ENCODE measurements around the gene AP1G2. TPM values are rescaled to one million over a fixed set of nuclear protein-coding genes. Genes with fewer than 3 reads are reported as not detected.

AP1G2 gene
- total and polyA plus RNA-seq, 2 of the 4 experiments (the other 2 are of a cell fraction) = 2.9 to 19.2 TPM

DNA sequence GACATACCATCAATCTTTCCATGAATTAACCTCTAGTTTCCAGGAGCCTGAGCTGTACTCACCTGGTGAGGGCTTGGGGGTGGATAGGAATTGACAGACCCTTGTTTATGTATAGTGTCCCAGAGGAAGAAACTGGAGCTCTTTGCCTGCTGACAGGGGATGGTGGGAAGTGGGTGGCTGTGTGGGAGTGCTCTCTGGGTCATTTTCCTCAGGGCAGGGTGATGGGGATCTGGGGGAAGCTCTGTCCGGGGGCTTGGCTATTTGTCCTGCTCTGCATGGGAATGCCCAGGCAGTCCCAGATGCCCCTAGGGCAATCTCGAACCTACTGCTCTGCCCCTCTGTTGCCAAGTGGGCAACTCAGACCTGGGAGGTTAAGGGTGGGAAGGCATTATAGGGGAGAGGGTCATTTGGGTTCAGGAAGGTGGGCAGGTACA is 46.8 kb upstream of the AP1G2 start:
- dilution Hi-C loops (cut with HindIII; ENCODE audit: low sequenced_read_pairs, unreplicated experiment) (no loop called here), in situ Hi-C loops (cut with MboI; ENCODE audit: low sequenced_read_pairs) (no loop called here), intact Hi-C loops (cut with micrococcal nuclease) (no loop called here)
- Histone ChIP-seq H3K9ac (ENCODE audit: low read depth, low read length) (no peak overlapping the region), H3K36me3 (ENCODE audit: control insufficient read depth, insufficient read depth, low read length) (no peaks in the 10 kb centered on the region), H2BK20ac (ENCODE audit: low read depth, low read length) (no peak overlapping the region), H3K4me3 (ENCODE audit: insufficient read depth, low read depth, low read length) (no peak overlapping the region), H3K27ac (ENCODE audit: insufficient read depth, low read length) (no peak overlapping the region), H4K91ac (ENCODE audit: insufficient read depth, low read depth, low read length) (no peak overlapping the region), H2BK15ac (ENCODE audit: low read depth, low read length) (no peak overlapping the region), H4K8ac (ENCODE audit: low read depth in 2 of 2, low read length in 2 of 2) (no peak overlapping the region), H2AK5ac (ENCODE audit: low read depth, low read length) (no peak overlapping the region), H2BK120ac (ENCODE audit: low read depth, low read length) (no peak overlapping the region), H3K4me1 (ENCODE audit: control insufficient read depth, insufficient read depth, low read length) (no peaks in the 10 kb centered on the region), H3K14ac (replicated peaks; ENCODE audit: low read depth, low read length) (no peak overlapping the region), H4K5ac (ENCODE audit: low read depth, low read length) (no peak overlapping the region), H3K9me3 (ENCODE audit: control insufficient read depth, insufficient read depth, low read length) (no peaks in the 10 kb centered on the region), H3K9me1 (ENCODE audit: insufficient read depth, low read length) (no peaks in the 10 kb centered on the region), H2AK9ac (replicated peaks; ENCODE audit: low read depth, low read length, poor library complexity) (no peak overlapping the region), H3K4ac (ENCODE audit: low read depth, low read length) (no peak overlapping the region), H3K18ac (ENCODE audit: low read depth, low read length) (no peak overlapping the region), H4K20me1 (ENCODE audit: insufficient read depth, low read length) (no peaks in the 10 kb centered on the region), H2AFZ (replicated peaks; ENCODE audit: low read length, poor library complexity) (no peak overlapping the region), H3K79me1 (ENCODE audit: low read depth in 1 of 2, low read length in 2 of 2) (no peaks in the 10 kb centered on the region), H2BK5ac (ENCODE audit: low read depth, low read length, poor library complexity, severe bottlenecking) (no peak overlapping the region), H3K27me3 (ENCODE audit: control insufficient read depth, insufficient read depth, low read length) (peaks cover 2% of the 10 kb centered on the region), H3K4me2 (ENCODE audit: low read depth, low read length) (no peak overlapping the region), H3K23ac (ENCODE audit: low read depth, low read length) (no peak overlapping the region), H3K56ac (ENCODE audit: extremely low read depth, insufficient read depth, low read length) (no peak overlapping the region)
- CTCF ChIA-PET = interaction anchor here (2.9 kb wide), 1 partner anchor 18 kb away, joined by 8 read pairs; no protein-coding TSS in a partner anchor
- ATAC-seq (ENCODE audit: low read depth) = no peak
- no CpG with 5 or more reads among the region's 2 CpGs for WGBS, 2 experiments (ENCODE audit: extremely low coverage in 2 of 2, insufficient read length in 1 of 2)
- no peak for TF ChIP-seq NFE2L2 (IDR thresholded peaks at IDR 0.05; ENCODE audit: low read depth, low read length)
- TF ChIP-seq, protein P1, sequence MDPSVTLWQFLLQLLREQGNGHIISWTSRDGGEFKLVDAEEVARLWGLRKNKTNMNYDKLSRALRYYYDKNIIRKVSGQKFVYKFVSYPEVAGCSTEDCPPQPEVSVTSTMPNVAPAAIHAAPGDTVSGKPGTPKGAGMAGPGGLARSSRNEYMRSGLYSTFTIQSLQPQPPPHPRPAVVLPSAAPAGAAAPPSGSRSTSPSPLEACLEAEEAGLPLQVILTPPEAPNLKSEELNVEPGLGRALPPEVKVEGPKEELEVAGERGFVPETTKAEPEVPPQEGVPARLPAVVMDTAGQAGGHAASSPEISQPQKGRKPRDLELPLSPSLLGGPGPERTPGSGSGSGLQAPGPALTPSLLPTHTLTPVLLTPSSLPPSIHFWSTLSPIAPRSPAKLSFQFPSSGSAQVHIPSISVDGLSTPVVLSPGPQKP (IDR thresholded peaks at IDR 0.05; ENCODE audit: borderline replicate concordance, low read depth, low read length) = no peak
- TF ChIP-seq MXI1 (IDR thresholded peaks at IDR 0.05; ENCODE audit: borderline replicate concordance, low read depth, low read length) = no peak
- no peak for DNase-seq
- no TSS peak for BruUV-seq (replicated peaks)
- POLR2A ChIA-PET (ENCODE audit: unreplicated experiment) = no interaction called here

Measured in IMR-90 (cell line).